HG02798 (cell line): ENCODE data around the gene TEAD4.

Experiments
- ATAC-seq: cut with Tn5 transposase; IDR thresholded peaks from one replicate; pipeline ENCODE4 v1.9.1; 2021; ENCODE audit warnings: mild to moderate bottlenecking; ENCODE audit not compliant: unreplicated experiment, poor library complexity

Gene TEAD4

GRCh38 chr12:3073438-3074250, 114.4 kb downstream of the TEAD4 start:
- ATAC-seq = peak; percentile 47

GRCh38 chr12:3075315-3075714, 116.1 kb downstream of the TEAD4 start:
- no peak for ATAC-seq

- peak; percentile 68 for ATAC-seq
These were observed 117.8 kb downstream of the TEAD4 start, which contains the start of gene TSPAN9 for GRCh38 chr12:3076730-3077571. Gene TSPAN9 (plus strand): TSS chr12:3077379. CDS start chr12:3201194, 123,815 bp downstream.

- peak; percentile 5 for ATAC-seq
These were observed 118.4 kb downstream of the TEAD4 start for GRCh38 chr12:3077572-3078081.

- ATAC-seq = no peak
These were observed 119.1 kb downstream of the TEAD4 start for GRCh38 chr12:3078086-3078820.

GRCh38 chr12:3081091-3081490, 121.9 kb downstream of the TEAD4 start:
- ATAC-seq = no peak

- ATAC-seq = no peak
These were observed 122.7 kb downstream of the TEAD4 start for GRCh38 chr12:3081886-3082285.

- ATAC-seq = no peak
These were observed 124.2 kb downstream of the TEAD4 start for GRCh38 chr12:3083241-3083920.

GRCh38 chr12:3083921-3084347, 124.7 kb downstream of the TEAD4 start:
- ATAC-seq = no peak

GRCh38 chr12:3084742-3085141, 125.5 kb downstream of the TEAD4 start:
- no peak for ATAC-seq

- ATAC-seq = no peak
These were observed 126.3 kb downstream of the TEAD4 start for GRCh38 chr12:3085341-3086139.

- ATAC-seq = no peak
These were observed 127.0 kb downstream of the TEAD4 start for GRCh38 chr12:3086211-3086610.

GRCh38 chr12:3086729-3087323, 127.6 kb downstream of the TEAD4 start:
- ATAC-seq = no peak

- ATAC-seq = no peak
These were observed 128.8 kb downstream of the TEAD4 start for GRCh38 chr12:3087758-3088650.

GRCh38 chr12:3089588-3089987, 130.4 kb downstream of the TEAD4 start:
- ATAC-seq = no peak
